HG02642 (cell line): ENCODE results near the gene IL16.
"Not testable (repeated sequence)": the region's sequence is repeated elsewhere in the genome, so short reads cannot be mapped to it uniquely, and the experiment has no call there.

ENCODE experiments used
- ATAC-seq: cut with Tn5 transposase; IDR thresholded peaks from one replicate; pipeline ENCODE4 v1.9.1; 2021; ENCODE audit warnings: mild to moderate bottlenecking; ENCODE audit not compliant: unreplicated experiment, poor library complexity

Gene IL16

DNA sequence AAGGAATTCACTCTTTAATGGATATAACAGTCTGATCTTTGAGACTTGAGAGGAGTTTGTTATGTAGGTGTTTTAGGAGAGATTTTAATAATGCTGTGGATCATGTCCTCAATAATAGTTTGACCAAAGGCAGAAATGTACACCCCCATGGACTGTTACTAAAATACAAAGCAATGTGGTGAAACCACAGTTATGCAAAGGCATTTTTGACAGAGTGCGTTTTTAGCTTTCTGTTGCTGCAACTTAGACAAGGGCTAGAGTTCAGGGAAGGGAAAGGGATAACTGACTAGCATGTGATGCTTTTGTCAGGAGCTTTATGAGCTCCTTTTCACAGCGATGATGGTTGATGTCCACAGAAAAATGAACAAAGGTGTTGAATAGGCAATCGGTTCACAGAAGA is 130.8 kb downstream of the IL16 start:
- no peak for ATAC-seq

- no peak for ATAC-seq
These were observed 132.8 kb downstream of the IL16 start for GRCh38 chr15:81329446-81329845.

- no peak for ATAC-seq
These were observed 133.8 kb downstream of the IL16 start for GRCh38 chr15:81330366-81331090.

GRCh38 chr15:81331141-81331540 is 134.5 kb downstream of the IL16 start:
- not testable (repeated sequence) for ATAC-seq

GRCh38 chr15:81331600-81331999 is 134.9 kb downstream of the IL16 start:
- ATAC-seq = no peak

GRCh38 chr15:81332326-81332725 is 135.6 kb downstream of the IL16 start:
- no peak for ATAC-seq

GRCh38 chr15:81333363-81333762 is 136.7 kb downstream of the IL16 start:
- no peak for ATAC-seq

DNA sequence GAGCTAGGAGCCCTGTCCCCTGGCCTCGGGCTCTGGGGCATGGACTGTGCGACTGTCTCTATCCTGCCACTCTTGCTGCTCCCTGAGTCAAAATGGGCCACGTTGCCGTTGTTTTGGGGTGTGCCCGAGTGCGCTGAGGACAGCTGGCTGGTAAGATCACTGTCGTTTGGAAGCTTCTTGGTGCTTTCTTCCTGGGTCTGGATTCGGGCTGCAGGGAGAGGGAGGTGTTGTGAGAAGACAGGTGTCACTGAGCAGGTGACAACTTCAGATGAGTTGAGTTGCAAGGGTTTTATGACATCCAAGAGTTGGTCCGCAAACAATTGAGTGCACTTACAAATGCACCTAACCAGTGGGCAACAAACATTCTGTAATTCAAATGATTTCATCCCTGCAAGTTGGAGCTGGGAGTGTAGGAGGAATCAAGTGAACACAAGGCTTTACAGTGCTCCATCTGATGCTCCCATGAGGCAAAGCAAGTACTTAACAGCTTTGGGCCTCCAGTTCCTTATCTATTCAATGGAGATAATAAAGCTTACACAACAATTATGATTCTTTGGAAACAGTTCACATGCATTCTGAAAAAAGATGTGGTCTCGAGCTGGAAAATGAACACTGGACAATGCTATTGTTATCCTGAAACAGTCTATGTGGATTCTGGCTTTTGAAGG is 138.2 kb downstream of the IL16 start:
- ATAC-seq = no peak

- no peak for ATAC-seq
These were observed 139.0 kb downstream of the IL16 start for GRCh38 chr15:81335631-81336030.

- no peak for ATAC-seq
These were observed 139.9 kb downstream of the IL16 start for GRCh38 chr15:81336568-81336967.

- ATAC-seq = no peak
These were observed 140.6 kb downstream of the IL16 start for GRCh38 chr15:81337241-81337640.

DNA sequence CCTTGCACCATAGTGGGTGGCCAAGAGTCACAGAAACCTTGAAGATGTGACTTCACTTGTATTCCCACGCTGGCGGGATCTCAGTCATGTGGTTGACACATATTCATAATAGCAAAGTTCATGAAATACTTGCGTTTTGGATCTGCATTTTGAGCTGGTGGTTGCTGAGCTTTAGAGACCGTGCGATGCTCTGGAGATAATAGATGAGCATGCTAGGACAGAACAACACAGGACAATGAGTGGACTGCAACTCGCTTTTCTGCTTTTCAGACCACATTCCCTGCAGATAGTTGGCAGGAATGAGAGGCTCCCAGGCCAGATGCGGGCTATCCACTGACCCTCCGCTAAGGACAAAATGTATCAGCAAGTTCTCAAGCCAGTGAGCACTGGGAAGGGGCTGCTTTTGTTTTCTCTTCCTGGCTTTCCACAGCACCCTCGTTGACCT is 141.1 kb downstream of the IL16 start:
- no peak for ATAC-seq

DNA sequence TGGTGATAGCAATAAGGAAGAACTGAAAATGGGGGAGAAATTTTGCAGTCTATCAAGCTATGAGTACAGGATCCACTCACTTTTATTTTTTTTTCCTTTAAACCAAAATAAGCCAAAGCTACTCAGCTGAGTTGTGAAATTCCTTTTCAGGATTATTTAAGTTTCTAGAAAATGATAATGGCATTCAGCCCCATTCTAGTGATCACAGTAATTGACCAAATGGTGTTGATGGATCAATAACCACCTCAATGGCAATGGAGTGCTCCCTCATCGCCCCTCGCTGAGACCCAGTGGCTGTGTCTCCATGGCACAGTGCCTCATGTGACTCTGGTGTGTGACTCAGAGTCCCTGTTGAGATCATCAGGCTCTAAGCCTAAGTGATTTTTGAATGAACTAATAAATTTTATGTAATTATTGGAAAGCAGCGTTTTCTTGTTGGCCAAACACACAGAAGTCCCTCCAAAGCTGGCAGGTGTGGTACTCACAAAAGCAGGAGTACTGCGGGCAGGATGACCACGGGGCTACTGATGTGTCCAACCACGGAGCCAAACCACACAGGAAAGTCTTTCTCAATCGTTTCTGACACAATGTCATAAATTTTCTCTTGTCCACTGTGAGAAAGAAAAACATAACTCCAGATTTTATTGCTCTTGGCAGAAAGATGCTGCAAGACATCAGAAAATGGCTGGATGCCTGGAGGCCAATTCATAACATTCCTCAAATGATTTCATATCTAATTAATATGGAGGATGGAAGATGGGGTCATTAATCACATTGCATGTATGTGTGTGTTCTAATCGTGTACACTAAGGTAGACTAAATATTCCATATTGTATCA is 141.7 kb downstream of the IL16 start:
- ATAC-seq = no peak

DNA sequence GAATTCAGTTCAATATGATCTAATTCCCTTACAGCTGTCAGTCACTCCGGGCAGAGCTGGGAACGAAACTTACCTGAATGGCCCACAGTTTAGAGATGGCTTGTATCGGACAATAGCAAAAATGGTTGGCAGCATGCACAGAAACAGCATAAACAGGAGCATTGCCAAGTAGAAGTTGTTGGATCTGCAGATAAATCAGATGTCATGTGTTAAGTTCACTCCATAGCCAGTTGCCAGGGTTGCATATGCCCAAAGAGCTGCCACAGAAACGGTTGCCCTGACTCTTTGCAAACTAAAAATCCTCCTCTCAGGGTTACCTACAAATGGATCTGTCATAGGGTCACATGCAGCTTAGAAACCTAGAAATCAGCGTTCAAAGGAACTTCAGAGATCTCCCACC is 142.6 kb downstream of the IL16 start:
- no peak for ATAC-seq

DNA sequence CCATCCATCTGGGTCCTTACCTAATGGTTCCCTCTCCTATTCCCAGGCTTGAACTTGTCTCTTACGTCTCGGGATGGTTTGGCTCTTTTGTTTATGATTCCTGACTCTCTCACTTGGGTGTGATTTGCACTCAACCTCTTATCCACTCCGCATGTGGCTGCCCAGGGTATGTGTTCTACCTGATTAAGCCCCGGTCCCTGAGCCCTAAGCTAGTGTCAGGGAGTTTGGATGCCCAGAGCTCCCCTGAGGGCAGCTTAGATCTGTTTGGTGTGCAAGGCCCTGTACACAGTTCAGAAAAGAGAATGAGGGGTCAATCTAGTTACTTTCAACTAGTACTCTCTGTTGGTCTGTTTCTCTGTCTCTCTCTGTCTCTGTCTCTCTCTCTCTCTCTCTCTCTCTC is 143.2 kb downstream of the IL16 start:
- ATAC-seq = no peak

DNA sequence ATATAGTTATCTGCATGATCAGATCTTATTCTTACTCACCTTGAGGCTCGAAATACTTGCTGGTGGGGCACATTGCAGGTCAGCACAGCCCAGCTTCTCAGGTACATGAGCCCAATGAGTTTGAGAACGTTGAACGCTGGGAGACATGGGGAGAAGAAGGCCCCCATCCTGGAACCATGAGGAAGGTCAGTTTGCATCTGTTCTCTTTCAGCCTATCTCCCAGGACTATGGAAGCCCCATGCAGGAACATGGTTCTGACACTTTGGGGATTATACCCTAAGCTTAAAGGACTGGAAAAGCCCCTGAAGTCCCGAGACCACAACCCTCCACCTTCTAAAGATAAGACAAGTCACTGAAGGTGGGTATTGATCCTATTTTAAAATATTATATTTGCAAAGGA is 144.7 kb downstream of the IL16 start:
- ATAC-seq = no peak

DNA sequence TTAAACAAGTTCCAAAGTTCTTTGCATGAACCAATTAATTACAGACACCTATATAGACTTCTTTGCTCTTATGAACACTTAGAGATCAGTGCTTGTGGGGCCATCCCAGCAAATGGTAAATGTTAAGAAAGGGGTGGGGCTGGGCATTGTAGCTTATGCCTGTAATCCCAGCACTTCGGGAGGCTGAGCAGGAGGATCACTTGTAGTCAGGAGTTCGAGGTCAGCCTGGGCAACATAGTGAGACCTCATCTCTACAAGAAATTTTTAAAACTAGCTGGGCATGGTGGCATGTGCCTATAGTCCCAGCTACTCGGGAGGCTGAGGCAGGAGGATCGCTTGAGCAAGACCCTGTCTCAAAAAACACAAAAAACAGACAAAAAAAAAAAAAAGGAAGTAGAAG is 146.7 kb downstream of the IL16 start:
- ATAC-seq = no peak

DNA sequence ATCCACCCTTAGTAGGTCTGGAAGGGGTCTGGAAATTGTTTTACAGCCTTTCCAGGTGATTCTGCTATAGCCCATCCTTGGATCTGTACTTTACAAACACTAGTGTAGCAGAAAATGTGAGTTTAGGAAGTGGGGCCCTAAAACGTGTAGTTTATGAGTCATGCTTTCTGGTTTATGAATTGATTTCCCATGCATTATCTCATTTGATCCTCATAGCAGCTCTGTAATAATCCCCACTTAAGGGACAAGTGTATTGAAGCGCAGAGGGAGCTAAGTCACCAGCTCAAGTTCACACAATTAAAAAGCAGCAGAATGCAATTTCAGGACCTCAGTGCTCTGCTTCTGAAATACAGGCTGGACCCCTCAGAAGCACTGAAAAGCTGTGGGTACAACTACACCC is 149.9 kb downstream of the IL16 start:
- ATAC-seq = no peak

- ATAC-seq = no peak
These were observed 151.2 kb downstream of the IL16 start for GRCh38 chr15:81347910-81348309.

- not testable (repeated sequence) for ATAC-seq
These were observed 152.0 kb downstream of the IL16 start for GRCh38 chr15:81348691-81349090.

- ATAC-seq = no peak
These were observed 152.6 kb downstream of the IL16 start for GRCh38 chr15:81349271-81349670.
